Neural cell (in vitro differentiated cells): ENCODE results near the gene UVRAG. TPM values are rescaled to one million over a fixed set of nuclear protein-coding genes. Genes with fewer than 3 reads are reported as not detected.

Source experiments
- H2AFZ ChIP-seq: fragments of 200-600, 300-800 bp; sonication (generic), shearing (Covaris generic); 2 replicates; pipeline ENCODE4 v1.6.0; 2014; ENCODE audit warnings: low read depth, mild to moderate bottlenecking, antibody characterized with exemption, low read length, moderate library complexity
- H3F3A ChIP-seq: fragments of 200-600 bp; shearing (Covaris generic); 2 replicates; pipeline ENCODE4 v1.6.1; 2016; ENCODE audit warnings: mild to moderate bottlenecking, moderate library complexity, mixed read lengths, antibody characterized with exemption, low read length; ENCODE audit not compliant: insufficient read depth, poor library complexity, severe bottlenecking
- H3K27ac ChIP-seq: fragments of 200-600, 300-800 bp; sonication (generic), shearing (Covaris generic); 2 replicates; pipeline ENCODE4 v1.5.1; 2014; ENCODE audit warnings: mild to moderate bottlenecking, low read length, moderate library complexity
- H3K27me3 ChIP-seq: fragments of 300-800, 200-600 bp; sonication (generic), shearing (Covaris generic); 2 replicates; pipeline ENCODE4 v1.6.0; 2014; ENCODE audit warnings: mild to moderate bottlenecking, low read depth, low read length, moderate library complexity; ENCODE audit not compliant: insufficient read depth
- H3K36me3 ChIP-seq: fragments of 300-800, 200-600 bp; sonication (generic), shearing (Covaris generic); 2 replicates; pipeline ENCODE4 v1.5.1; 2014; ENCODE audit warnings: mild to moderate bottlenecking, antibody characterized with exemption, low read length, moderate library complexity; ENCODE audit not compliant: insufficient read depth
- H3K4me2 ChIP-seq: fragments of 300-800, 200-600 bp; sonication (generic), shearing (Covaris generic); 2 replicates; pipeline ENCODE4 v1.6.0; 2014; ENCODE audit warnings: mild to moderate bottlenecking, low read length
- H3K4me3 ChIP-seq: fragments of 300-800, 200-600 bp; sonication (generic), shearing (Covaris generic); 2 replicates; pipeline ENCODE4 v1.5.1; 2014; ENCODE audit warnings: mild to moderate bottlenecking, low read length, moderate library complexity
- H3K79me2 ChIP-seq: fragments of 200-600 bp; shearing (Covaris generic); replicated peaks from 2 replicates; pipeline ENCODE4 v1.6.0; 2014; ENCODE audit warnings: mild to moderate bottlenecking, low read length, moderate library complexity; ENCODE audit not compliant: insufficient read depth
- H3K9ac ChIP-seq: fragments of 300-800, 200-600 bp; sonication (generic), shearing (Covaris generic); 2 replicates; pipeline ENCODE4 v1.6.1; 2016; ENCODE audit warnings: mild to moderate bottlenecking, low read length, mixed read lengths
- H3K9me2 ChIP-seq: fragments of 200-600 bp; shearing (Covaris generic); 2 replicates; pipeline ENCODE4 v1.6.1; 2016; ENCODE audit warnings: mild to moderate bottlenecking, low read length, mixed read lengths; ENCODE audit not compliant: insufficient read depth
- H3K9me3 ChIP-seq: fragments of 200-600, 300-800 bp; sonication (generic), shearing (Covaris generic); 2 replicates; pipeline ENCODE4 v1.6.1; 2016; ENCODE audit warnings: mild to moderate bottlenecking, mixed run types, low read length, moderate library complexity, mixed read lengths
- H4K20me1 ChIP-seq: fragments of 200-600 bp; shearing (Covaris generic); 2 replicates; pipeline ENCODE4 v1.6.1; 2016; ENCODE audit warnings: mild to moderate bottlenecking, mixed run types; ENCODE audit not compliant: insufficient read depth
- EP300 ChIP-seq: fragments of 450-650 bp; conservative IDR thresholded peaks from 2 replicates; pipeline ENCODE4 v1.6.1; 2014; ENCODE audit warnings: antibody characterized with exemption, mild to moderate bottlenecking, moderate library complexity; ENCODE audit not compliant: poor library complexity, severe bottlenecking
- EZH2 ChIP-seq: fragments of 200-600, 300-800 bp; shearing (Covaris generic), sonication (generic); IDR thresholded peaks from 2 replicates; pipeline ENCODE4 v1.6.1; 2014; ENCODE audit warnings: antibody characterized with exemption, low read length, borderline replicate concordance, mild to moderate bottlenecking; ENCODE audit not compliant: insufficient read depth, poor library complexity, severe bottlenecking
- MXI1 ChIP-seq: fragments of 450-650 bp; conservative IDR thresholded peaks from 2 replicates; pipeline ENCODE4 v1.6.1; 2014; ENCODE audit warnings: antibody characterized with exemption, mild to moderate bottlenecking; ENCODE audit not compliant: poor library complexity, severe bottlenecking
- POLR2AphosphoS5 ChIP-seq: IDR thresholded peaks from 2 replicates; pipeline ENCODE4 v1.6.1; 2012
- RAD21 ChIP-seq: fragments of 450-650 bp; conservative IDR thresholded peaks from 2 replicates; pipeline ENCODE4 v1.6.1; 2014; ENCODE audit warnings: antibody characterized with exemption, mild to moderate bottlenecking, moderate library complexity
- REST ChIP-seq: IDR thresholded peaks from 2 replicates; pipeline ENCODE4 v1.6.1; 2012; ENCODE audit warnings: borderline replicate concordance
- SMC3 ChIP-seq: fragments of 450-650 bp; conservative IDR thresholded peaks from 2 replicates; pipeline ENCODE4 v1.6.1; 2014; ENCODE audit warnings: antibody characterized with exemption, mild to moderate bottlenecking, moderate library complexity; ENCODE audit not compliant: poor library complexity
- TAF1 ChIP-seq: IDR thresholded peaks from 2 replicates; pipeline ENCODE4 v1.6.1; 2012; ENCODE audit warnings: low read depth
- polyA plus RNA-seq: library from polyadenylated mRNA; depleted of rRNA; stranded (reverse); fragments of >200 nt; gene quantifications from 2 replicates; pipeline ENCODE4 v1.2.3, GENCODE V29; 2014
- TF ChIP-seq, protein P1 (sequence below): fragments of 450-650 bp; IDR thresholded peaks from 2 replicates; pipeline ENCODE4 v1.5.1; 2014; ENCODE audit warnings: antibody characterized with exemption, mild to moderate bottlenecking, moderate library complexity; ENCODE audit not compliant: poor library complexity, severe bottlenecking

The UVRAG gene
- polyA plus RNA-seq, 1 donor from 2014 or later, result 31.6 TPM

DNA sequence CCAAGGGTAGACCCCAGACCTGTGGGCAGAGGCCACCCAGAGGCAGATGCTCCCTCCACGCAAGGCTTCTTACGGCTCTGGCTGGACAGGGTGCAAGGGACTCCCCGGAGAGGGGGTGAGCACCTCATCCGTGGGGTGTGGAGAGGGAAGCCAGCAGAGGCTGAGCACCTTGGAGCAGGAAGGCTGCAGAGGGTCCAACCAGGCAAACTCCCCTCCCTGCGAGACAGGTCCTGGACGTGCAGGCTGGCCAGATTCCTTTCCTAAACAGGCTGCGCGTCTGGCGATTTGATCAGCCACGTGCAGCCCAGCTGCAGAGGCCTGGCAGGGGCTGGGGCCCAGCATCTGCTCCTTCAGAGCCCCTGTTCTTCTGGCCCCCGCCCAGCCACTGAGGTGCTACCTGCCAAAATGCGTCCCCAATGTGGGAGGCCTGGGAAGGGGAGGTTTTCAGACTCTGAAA lies 342.0 kb downstream of the UVRAG start:
- no peaks in the 10 kb centered on the region for H3K79me2 ChIP-seq
- no peak overlapping the region for H3K9ac ChIP-seq
- no peak overlapping the region for H3K27ac ChIP-seq
- H3K9me3 ChIP-seq, result no peaks in the 10 kb centered on the region
- no peaks in the 10 kb centered on the region for H3K36me3 ChIP-seq
- no peak for TF ChIP-seq EP300
- H3K9me2 ChIP-seq, result no peaks in the 10 kb centered on the region
- no peak overlapping the region for H3K4me2 ChIP-seq
- H4K20me1 ChIP-seq, result no peaks in the 10 kb centered on the region
- H3F3A ChIP-seq, result no peaks in the 10 kb centered on the region
- H3K4me3 ChIP-seq, result no peak overlapping the region
- no peak overlapping the region for H2AFZ ChIP-seq
- H3K27me3 ChIP-seq, result no peaks in the 10 kb centered on the region

DNA sequence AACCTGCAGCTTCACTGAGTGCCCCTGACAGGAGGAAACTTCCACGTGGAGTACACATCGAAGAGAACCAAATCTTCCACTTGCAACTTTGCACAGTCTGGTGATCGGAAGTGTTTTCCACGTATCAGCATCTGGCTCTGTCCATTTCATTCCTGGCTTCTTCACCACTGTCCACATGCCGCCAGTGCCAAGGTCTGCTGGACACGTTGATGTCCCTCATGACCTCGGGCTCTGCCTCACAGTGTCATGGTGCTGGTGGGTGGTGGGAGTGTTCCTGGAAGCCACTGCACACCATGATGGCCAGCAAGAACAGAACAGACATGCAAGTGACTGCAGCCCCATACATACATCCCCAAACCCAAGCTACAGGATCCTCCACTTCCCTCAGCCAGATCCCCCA lies 342.9 kb downstream of the UVRAG start:
- Histone ChIP-seq H4K20me1 (no peaks in the 10 kb centered on the region), H3K36me3 (no peaks in the 10 kb centered on the region)

More for the DNA sequence above, 342.9 kb downstream of the UVRAG start:
- H2AFZ ChIP-seq, result no peak overlapping the region
- no peak overlapping the region for H3K9ac ChIP-seq
- H3K79me2 ChIP-seq, result no peaks in the 10 kb centered on the region
- H3K27ac ChIP-seq, result no peak overlapping the region
- no peaks in the 10 kb centered on the region for H3K27me3 ChIP-seq
- TF ChIP-seq EZH2, result no peak
- no peak for TF ChIP-seq REST
- no peak for TF ChIP-seq SMC3
- TF ChIP-seq EP300, result no peak
- TF ChIP-seq TAF1, result no peak
- TF ChIP-seq, protein P1, sequence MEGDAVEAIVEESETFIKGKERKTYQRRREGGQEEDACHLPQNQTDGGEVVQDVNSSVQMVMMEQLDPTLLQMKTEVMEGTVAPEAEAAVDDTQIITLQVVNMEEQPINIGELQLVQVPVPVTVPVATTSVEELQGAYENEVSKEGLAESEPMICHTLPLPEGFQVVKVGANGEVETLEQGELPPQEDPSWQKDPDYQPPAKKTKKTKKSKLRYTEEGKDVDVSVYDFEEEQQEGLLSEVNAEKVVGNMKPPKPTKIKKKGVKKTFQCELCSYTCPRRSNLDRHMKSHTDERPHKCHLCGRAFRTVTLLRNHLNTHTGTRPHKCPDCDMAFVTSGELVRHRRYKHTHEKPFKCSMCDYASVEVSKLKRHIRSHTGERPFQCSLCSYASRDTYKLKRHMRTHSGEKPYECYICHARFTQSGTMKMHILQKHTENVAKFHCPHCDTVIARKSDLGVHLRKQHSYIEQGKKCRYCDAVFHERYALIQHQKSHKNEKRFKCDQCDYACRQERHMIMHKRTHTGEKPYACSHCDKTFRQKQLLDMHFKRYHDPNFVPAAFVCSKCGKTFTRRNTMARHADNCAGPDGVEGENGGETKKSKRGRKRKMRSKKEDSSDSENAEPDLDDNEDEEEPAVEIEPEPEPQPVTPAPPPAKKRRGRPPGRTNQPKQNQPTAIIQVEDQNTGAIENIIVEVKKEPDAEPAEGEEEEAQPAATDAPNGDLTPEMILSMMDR, result no peak
- TF ChIP-seq RAD21, result no peak
- TF ChIP-seq MXI1, result no peak
- TF ChIP-seq POLR2AphosphoS5, result no peak
- H3K9me2 ChIP-seq, result no peaks in the 10 kb centered on the region
- no peaks in the 10 kb centered on the region for H3F3A ChIP-seq
- no peak overlapping the region for H3K4me2 ChIP-seq
- no peak overlapping the region for H3K4me3 ChIP-seq
- H3K9me3 ChIP-seq, result no peaks in the 10 kb centered on the region
